ENCODE results near the gene FRMPD1.

GRCh38 chr9:37640246-37640645, 10.5 kb upstream of the FRMPD1 start:
- TF ChIP-seq EZH2 (IDR thresholded peaks at IDR 0.05; ENCODE audit: borderline replicate concordance, low read length): no peak
- TF ChIP-seq, protein P1, sequence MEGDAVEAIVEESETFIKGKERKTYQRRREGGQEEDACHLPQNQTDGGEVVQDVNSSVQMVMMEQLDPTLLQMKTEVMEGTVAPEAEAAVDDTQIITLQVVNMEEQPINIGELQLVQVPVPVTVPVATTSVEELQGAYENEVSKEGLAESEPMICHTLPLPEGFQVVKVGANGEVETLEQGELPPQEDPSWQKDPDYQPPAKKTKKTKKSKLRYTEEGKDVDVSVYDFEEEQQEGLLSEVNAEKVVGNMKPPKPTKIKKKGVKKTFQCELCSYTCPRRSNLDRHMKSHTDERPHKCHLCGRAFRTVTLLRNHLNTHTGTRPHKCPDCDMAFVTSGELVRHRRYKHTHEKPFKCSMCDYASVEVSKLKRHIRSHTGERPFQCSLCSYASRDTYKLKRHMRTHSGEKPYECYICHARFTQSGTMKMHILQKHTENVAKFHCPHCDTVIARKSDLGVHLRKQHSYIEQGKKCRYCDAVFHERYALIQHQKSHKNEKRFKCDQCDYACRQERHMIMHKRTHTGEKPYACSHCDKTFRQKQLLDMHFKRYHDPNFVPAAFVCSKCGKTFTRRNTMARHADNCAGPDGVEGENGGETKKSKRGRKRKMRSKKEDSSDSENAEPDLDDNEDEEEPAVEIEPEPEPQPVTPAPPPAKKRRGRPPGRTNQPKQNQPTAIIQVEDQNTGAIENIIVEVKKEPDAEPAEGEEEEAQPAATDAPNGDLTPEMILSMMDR (IDR thresholded peaks at IDR 0.05; ENCODE audit: low read length): no peak

All from OCI-LY1 (cell line).